CD14-positive monocyte (primary cell): ENCODE measurements around the gene BCAP31. TPM values are rescaled to one million over a fixed set of nuclear protein-coding genes. Genes with fewer than 3 reads are reported as not detected.
"Not testable (repeated sequence)": the region's sequence is repeated elsewhere in the genome, so short reads cannot be mapped to it uniquely, and the experiment has no call there.

Source experiments
- DNase-seq, 3 donors: peaks; one replicate each; pipeline ENCODE4 v3.0.0-alpha.2; 2011 to 2022
- H2AFZ ChIP-seq: 2 replicates; pipeline ENCODE4 v1.6.0; 2012; ENCODE audit warnings: mild to moderate bottlenecking, low read depth, low read length, inconsistent platforms; ENCODE audit not compliant: insufficient read depth, poor library complexity, severe bottlenecking
- H3K27ac ChIP-seq, 2 donors: 1 replicate in 1 of 2; 2 replicates in 1 of 2; pipeline ENCODE4 v1.5.1; 2012 to 2013; ENCODE audit warnings: low read length in 2 of 2, control low read depth in 1 of 2, inconsistent platforms in 1 of 2, low read depth in 1 of 2, mild to moderate bottlenecking in 1 of 2
- H3K27me3 ChIP-seq, 2 donors: one replicate each; pipeline versions ENCODE4 v1.6.0 to v1.6.1; 2011 to 2013; ENCODE audit warnings: low read length in 2 of 2; ENCODE audit not compliant: control insufficient read depth in 2 of 2, insufficient read depth in 2 of 2
- H3K36me3 ChIP-seq, 2 donors: replicated peaks in 1 of 2; 1 replicate in 1 of 2; 2 replicates in 1 of 2; pipeline versions ENCODE4 v1.5.1 to v1.6.1; 2012 to 2013; ENCODE audit warnings: low read length in 2 of 2, control low read depth in 1 of 2, inconsistent platforms in 1 of 2, mild to moderate bottlenecking in 1 of 2; ENCODE audit not compliant: insufficient read depth in 2 of 2, control insufficient read depth in 1 of 2
- H3K4me1 ChIP-seq, 2 donors: 1 replicate in 1 of 2; 2 replicates in 1 of 2; pipeline versions ENCODE4 v1.5.1 to v1.6.1; 2012 to 2013; ENCODE audit warnings: low read length in 2 of 2, control low read depth in 1 of 2, inconsistent platforms in 1 of 2, mild to moderate bottlenecking in 1 of 2, moderate library complexity in 1 of 2; ENCODE audit not compliant: insufficient read depth in 2 of 2, control insufficient read depth in 1 of 2
- H3K4me2 ChIP-seq: replicated peaks from 2 replicates; pipeline ENCODE3; 2012; ENCODE audit warnings: low read length, moderate library complexity, mild to moderate bottlenecking; ENCODE audit not compliant: poor library complexity, severe bottlenecking; ENCODE audit errors: extremely low read depth
- H3K4me3 ChIP-seq, 3 experiments: fragments of 200-600 bp in 1 of 3; sonication (generic) in 1 of 3; replicated peaks in 1 of 3; 1 replicate in 2 of 3; 2 replicates in 1 of 3; pipeline ENCODE4 v1.5.1; 2011 to 2013; ENCODE audit warnings: low read length in 3 of 3, mild to moderate bottlenecking in 3 of 3, control low read depth in 2 of 3, low read depth in 2 of 3, inconsistent platforms in 1 of 3, moderate library complexity in 1 of 3
- H3K79me2 ChIP-seq: 2 replicates; pipeline ENCODE4 v1.6.0; 2012; ENCODE audit warnings: mild to moderate bottlenecking, control low read depth, inconsistent platforms, low read length, moderate library complexity; ENCODE audit not compliant: insufficient read depth
- H3K9ac ChIP-seq: 2 replicates; pipeline ENCODE4 v1.6.0; 2017; ENCODE audit warnings: low read length, mild to moderate bottlenecking; ENCODE audit not compliant: insufficient read depth, poor library complexity, severe bottlenecking
- H3K9me3 ChIP-seq, 2 donors: replicated peaks in 1 of 2; 1 replicate in 1 of 2; 2 replicates in 1 of 2; pipeline versions ENCODE4 v1.5.1 to v1.6.1; 2012 to 2013; ENCODE audit warnings: low read length in 2 of 2, control low read depth in 1 of 2; ENCODE audit not compliant: control insufficient read depth in 1 of 2, insufficient read depth in 1 of 2
- H4K20me1 ChIP-seq: 2 replicates; pipeline ENCODE4 v1.6.0; 2012; ENCODE audit warnings: mild to moderate bottlenecking, low read length, control low read depth, moderate library complexity; ENCODE audit not compliant: insufficient read depth
- H3K27ac Mint-ChIP-seq, 7 donors: one replicate each; pipeline ENCODE4 v1.8.0; 2020; ENCODE audit warnings: mild to moderate bottlenecking in 7 of 7, mixed read lengths in 7 of 7, moderate library complexity in 6 of 7, inconsistent platforms in 2 of 7
- H3K27me3 Mint-ChIP-seq, 3 donors: one replicate each; pipeline ENCODE4 v1.8.0; 2021 to 2022; ENCODE audit warnings: low read depth in 3 of 3, mild to moderate bottlenecking in 3 of 3, mixed read lengths in 3 of 3, moderate library complexity in 3 of 3, inconsistent platforms in 1 of 3
- H3K36me3 Mint-ChIP-seq, 2 donors: one replicate each; pipeline ENCODE4 v1.8.0; 2020; ENCODE audit warnings: mixed read lengths in 2 of 2, inconsistent platforms in 1 of 2, mild to moderate bottlenecking in 1 of 2
- H3K4me1 Mint-ChIP-seq: one replicate; pipeline ENCODE4 v1.8.0; 2020; ENCODE audit warnings: mild to moderate bottlenecking, mixed read lengths
- H3K4me3 Mint-ChIP-seq, 2 donors: one replicate each; pipeline ENCODE4 v1.8.0; 2020; ENCODE audit warnings: mild to moderate bottlenecking in 2 of 2, mixed read lengths in 2 of 2, moderate library complexity in 1 of 2
- H3K9me3 Mint-ChIP-seq, 7 donors: one replicate each; pipeline ENCODE4 v1.8.0; 2020 to 2022; ENCODE audit warnings: mixed read lengths in 7 of 7, mild to moderate bottlenecking in 6 of 7, moderate library complexity in 6 of 7, inconsistent platforms in 2 of 7
- CTCF ChIP-seq: fragments of 200-600 bp; IDR thresholded peaks from one replicate; pipeline ENCODE4 v1.8.0; 2022; ENCODE audit warnings: antibody characterized with exemption, mild to moderate bottlenecking
- WGBS: methylation state at CpG from one replicate; pipeline ENCODE4 v1.1.5; 2013; ENCODE audit warnings: missing lambda C conversion rate; ENCODE audit not compliant: insufficient coverage; 5-methylcytosine and 5-hydroxymethylcytosine counted together
- intact Hi-C, 2 donors: fragments of 100-400 bp; cut with micrococcal nuclease; formaldehyde crosslinking; loops; one replicate each; pipeline versions ENCODE4 v1.15.0 to v1.15.1; 2023
- polyA plus RNA-seq, 3 donors: library from polyadenylated mRNA; depleted of rRNA in 1 of 3; unstranded in 2 of 3; stranded (reverse) in 1 of 3; fragments of 300-500 nt in 2 of 3; fragments of >200 nt in 1 of 3; fragmentation: Illumina TruSeq in 2 of 3; gene quantifications; 1 replicate in 2 of 3; 2 replicates in 1 of 3; pipeline ENCODE4 v1.2.3, GENCODE V29; 2012 to 2021

The BCAP31 gene
- polyA plus RNA-seq, 3 donors = 139 to 294 (median 288) TPM

- H3K9me3 ChIP-seq = no peaks in the 10 kb centered on the region
- H4K20me1 ChIP-seq = no peaks in the 10 kb centered on the region
- WGBS = 28% methylated on average over 16 of the region's 38 CpGs
- no peak overlapping the region for H3K9ac ChIP-seq
- no peaks in the 10 kb centered on the region for H3K79me2 ChIP-seq
- H3K27ac ChIP-seq = no peak overlapping the region
- peaks cover 0 to 11% (median 0%) of the 10 kb centered on the region in 7 donors for H3K9me3 Mint-ChIP-seq
- H3K4me3 ChIP-seq = no peak overlapping the region
- no peak overlapping the region for H3K4me2 ChIP-seq
- H3K27ac Mint-ChIP-seq = peak overlapping the region in 1 of 7 donors; percentile 51
- peaks cover 0 to 33% (median 23%) of the 10 kb centered on the region in 3 donors for H3K27me3 Mint-ChIP-seq
- no peaks in the 10 kb centered on the region for H3K27me3 ChIP-seq
- intact Hi-C loops = no loop called here
- peaks cover 11 to 13% of the 10 kb centered on the region in 2 donors for H3K36me3 ChIP-seq
- H3K4me1 Mint-ChIP-seq = peaks cover 12% of the 10 kb centered on the region
- peak in 1 of 3 donors; percentile 20 for DNase-seq
- no peak for TF ChIP-seq CTCF
- peaks cover 9 to 33% of the 10 kb centered on the region in 2 donors for H3K36me3 Mint-ChIP-seq
- H2AFZ ChIP-seq = no peak overlapping the region
- H3K4me1 ChIP-seq = peaks cover 5 to 11% of the 10 kb centered on the region in 2 donors
- peak overlapping the region in 1 of 2 donors; percentile 77 for H3K4me3 Mint-ChIP-seq
Measured at GRCh38 chrX:153744210-153745066, 20.3 kb upstream of the BCAP31 start.

- H3K36me3 Mint-ChIP-seq = peaks cover 12 to 41% of the 10 kb centered on the region in 2 donors
- intact Hi-C loops, H3K27ac Mint-ChIP-seq, H3K4me2 ChIP-seq, H3K9me3 Mint-ChIP-seq, DNase-seq, H3K9ac ChIP-seq, H3K4me3 Mint-ChIP-seq, H2AFZ ChIP-seq, H4K20me1 ChIP-seq, H3K27ac ChIP-seq, H3K79me2 ChIP-seq, H3K4me3 ChIP-seq, H3K27me3 ChIP-seq, H3K9me3 ChIP-seq: not testable (repeated sequence)
- Histone ChIP-seq H3K4me1 (peaks cover 5 to 11% of the 10 kb centered on the region in 2 donors), H3K36me3 (peaks cover 17 to 21% of the 10 kb centered on the region in 2 donors)
- H3K27me3 Mint-ChIP-seq = peaks cover 0 to 28% (median 19%) of the 10 kb centered on the region in 3 donors
- peaks cover 12% of the 10 kb centered on the region for H3K4me1 Mint-ChIP-seq
- 68% methylated on average over 3 of the region's 35 CpGs for WGBS
Measured at GRCh38 chrX:153743468-153744209, 19.5 kb upstream of the BCAP31 start.

- H3K27ac ChIP-seq, H3K9me3 ChIP-seq, H3K9me3 Mint-ChIP-seq, H3K4me2 ChIP-seq, H3K79me2 ChIP-seq, H3K27ac Mint-ChIP-seq, H3K4me3 ChIP-seq, H3K4me3 Mint-ChIP-seq, H4K20me1 ChIP-seq, H2AFZ ChIP-seq, H3K9ac ChIP-seq, DNase-seq, intact Hi-C loops, H3K27me3 ChIP-seq: not testable (repeated sequence)
- Mint-ChIP-seq H3K27me3 (peaks cover 0 to 26% (median 19%) of the 10 kb centered on the region in 3 donors), H3K4me1 (peaks cover 12% of the 10 kb centered on the region), H3K36me3 (peaks cover 15 to 46% of the 10 kb centered on the region in 2 donors)
- 94% methylated on average over 13 of the region's 32 CpGs for WGBS
- H3K4me1 ChIP-seq = peaks cover 5 to 11% of the 10 kb centered on the region in 2 donors
- peaks cover 21 to 28% of the 10 kb centered on the region in 2 donors for H3K36me3 ChIP-seq
Measured at GRCh38 chrX:153742796-153743467, 18.7 kb upstream of the BCAP31 start.
